A673 (cell line): ENCODE data around the gene PATJ. TPM values are rescaled to one million over a fixed set of nuclear protein-coding genes. Genes with fewer than 3 reads are reported as not detected.
"Not testable (repeated sequence)": the region's sequence is repeated elsewhere in the genome, so short reads cannot be mapped to it uniquely, and the experiment has no call there.

Experiments used
- BruUV-seq: library from RNA; stranded (reverse); fragments of 400-500 nt; replicated peaks from 2 replicates; lab custom pipeline; 2021; lab: Mats Ljungman, UMichigan
- CTCF ChIA-PET: fragments of 300-600 bp; sonication (Branson Sonifier 250); formaldehyde crosslinking; loops from one replicate; lab custom pipeline; 2022; ENCODE audit warnings: antibody characterized with exemption; lab: Charles Lee
- POLR2A ChIA-PET: fragments of 300-600 bp; sonication (Branson Sonifier 250); formaldehyde crosslinking; loops from one replicate; lab custom pipeline; 2022; ENCODE audit warnings: antibody characterized with exemption; ENCODE audit not compliant: low non-redundant PET; lab: Charles Lee
- DNase-seq: peaks from one replicate; pipeline ENCODE4 v3.0.0-alpha.2; 2015; ENCODE audit warnings: low spot score
- H3K27ac ChIP-seq: fragments of 200-600 bp; sonication (generic); 2 replicates; pipeline ENCODE4 v1.5.1; 2016; ENCODE audit warnings: mixed run types, low read depth, mild to moderate bottlenecking, mixed read lengths, antibody characterized with exemption, low read length; ENCODE audit not compliant: poor library complexity, severe bottlenecking
- H3K27me3 ChIP-seq: fragments of 200-600 bp; sonication (generic); replicated peaks from 2 replicates; pipeline ENCODE4 v1.6.1; 2017; ENCODE audit warnings: mixed run types, low read depth, mild to moderate bottlenecking, mixed read lengths, antibody characterized with exemption, low read length; ENCODE audit not compliant: insufficient read depth, poor library complexity
- H3K36me3 ChIP-seq: fragments of 200-600 bp; sonication (generic); 2 replicates; pipeline ENCODE4 v1.6.1; 2016; ENCODE audit warnings: mixed run types, mild to moderate bottlenecking, mixed read lengths, antibody characterized with exemption, low read length; ENCODE audit not compliant: insufficient read depth, poor library complexity, severe bottlenecking
- H3K4me1 ChIP-seq: fragments of 200-600 bp; sonication (generic); 2 replicates; pipeline ENCODE4 v1.6.1; 2017; ENCODE audit warnings: mixed run types, mild to moderate bottlenecking, mixed read lengths, antibody characterized with exemption, low read length; ENCODE audit not compliant: insufficient read depth, poor library complexity, severe bottlenecking
- H3K4me3 ChIP-seq: fragments of 200-600 bp; sonication (generic); 2 replicates; pipeline ENCODE4 v1.5.1; 2016; ENCODE audit warnings: low read depth, mixed run types, mild to moderate bottlenecking, mixed read lengths, low read length; ENCODE audit not compliant: poor library complexity, severe bottlenecking
- H3K9me3 ChIP-seq: fragments of 200-600 bp; sonication (generic); 2 replicates; pipeline ENCODE4 v1.6.1; 2016; ENCODE audit warnings: mixed run types, low read depth, mild to moderate bottlenecking, mixed read lengths, antibody characterized with exemption, low read length; ENCODE audit not compliant: poor library complexity, severe bottlenecking
- EZH2 ChIP-seq: fragments of 200-600 bp; sonication (generic); IDR thresholded peaks from 2 replicates; pipeline ENCODE4 v1.6.1; 2017; ENCODE audit warnings: borderline replicate concordance, low read depth, mild to moderate bottlenecking, mixed read lengths, antibody characterized with exemption, low read length; ENCODE audit not compliant: poor library complexity, severe bottlenecking
- intact Hi-C: fragments of 100-400 bp; cut with micrococcal nuclease; formaldehyde crosslinking; loops from one replicate; pipeline ENCODE4 v1.10.0; 2022; ENCODE audit not compliant: unreplicated experiment
- total RNA-seq: library from RNA; stranded (reverse); gene quantifications from 2 replicates; pipeline ENCODE4 v1.2.3, GENCODE V29; 2021
- TF ChIP-seq, protein P1 (sequence below): fragments of 300-800, 200-600 bp; sonication (generic); conservative IDR thresholded peaks from 2 replicates; pipeline ENCODE4 v1.5.1; 2017; ENCODE audit warnings: low read depth, mild to moderate bottlenecking, antibody characterized with exemption, low read length, moderate library complexity, mixed read lengths

PATJ gene
- total RNA-seq, 1 experiment from 2014 or later = 6.6 TPM

DNA sequence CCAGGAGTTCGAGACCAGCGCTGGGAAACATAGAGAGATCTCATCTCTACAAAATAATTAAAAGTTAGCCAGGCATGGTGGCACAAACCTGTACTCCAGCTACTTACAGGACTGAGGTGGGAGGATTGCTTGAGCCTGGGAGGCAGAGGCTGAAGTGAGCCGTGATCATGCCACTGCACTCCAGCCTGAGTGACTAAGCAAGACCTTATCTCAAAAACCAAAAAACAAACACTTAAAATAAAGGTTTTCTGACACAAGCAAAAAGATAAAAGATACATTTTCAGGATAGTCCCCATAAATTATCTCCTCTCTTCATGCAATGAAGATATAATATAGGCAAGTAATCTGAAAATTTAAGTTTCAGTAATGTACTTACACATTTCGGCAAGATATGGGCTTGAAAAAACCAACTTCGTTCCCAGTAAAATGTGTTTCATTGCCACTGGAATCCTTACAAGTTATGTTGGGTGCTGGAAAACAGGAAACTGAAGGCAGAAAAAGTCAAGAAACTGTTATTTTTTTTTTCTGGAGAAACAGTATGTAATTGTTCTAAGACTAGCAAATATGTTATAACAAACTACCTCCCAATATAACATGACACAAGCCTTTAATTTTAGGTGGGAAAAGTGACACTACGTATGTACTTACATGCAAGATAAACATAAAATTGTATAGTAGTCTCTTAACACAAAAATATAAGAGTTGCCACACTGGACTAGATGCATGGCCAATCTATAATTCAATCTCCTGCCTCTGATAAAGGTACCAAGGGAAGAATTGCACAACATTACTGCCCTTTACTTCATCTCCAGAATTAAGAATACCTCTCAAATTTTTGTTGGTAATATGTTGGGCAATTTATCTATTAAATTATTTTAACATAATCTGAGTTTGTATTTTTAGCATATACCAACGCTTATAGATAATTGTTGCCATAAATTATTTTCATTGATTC, 33.0 kb upstream of the PATJ start:
- no peak for DNase-seq
- BruUV-seq = no TSS peak
- H3K4me3 ChIP-seq = no peak overlapping the region
- no peaks in the 10 kb centered on the region for H3K4me1 ChIP-seq
- POLR2A ChIA-PET = no interaction called here
- intact Hi-C loops = no loop called here
- no peaks in the 10 kb centered on the region for H3K9me3 ChIP-seq
- CTCF ChIA-PET = no interaction called here
- H3K36me3 ChIP-seq = peaks cover 24% of the 10 kb centered on the region
- H3K27me3 ChIP-seq = no peaks in the 10 kb centered on the region
- no peak overlapping the region for H3K27ac ChIP-seq
- no peak for TF ChIP-seq EZH2
- TF ChIP-seq, protein P1, sequence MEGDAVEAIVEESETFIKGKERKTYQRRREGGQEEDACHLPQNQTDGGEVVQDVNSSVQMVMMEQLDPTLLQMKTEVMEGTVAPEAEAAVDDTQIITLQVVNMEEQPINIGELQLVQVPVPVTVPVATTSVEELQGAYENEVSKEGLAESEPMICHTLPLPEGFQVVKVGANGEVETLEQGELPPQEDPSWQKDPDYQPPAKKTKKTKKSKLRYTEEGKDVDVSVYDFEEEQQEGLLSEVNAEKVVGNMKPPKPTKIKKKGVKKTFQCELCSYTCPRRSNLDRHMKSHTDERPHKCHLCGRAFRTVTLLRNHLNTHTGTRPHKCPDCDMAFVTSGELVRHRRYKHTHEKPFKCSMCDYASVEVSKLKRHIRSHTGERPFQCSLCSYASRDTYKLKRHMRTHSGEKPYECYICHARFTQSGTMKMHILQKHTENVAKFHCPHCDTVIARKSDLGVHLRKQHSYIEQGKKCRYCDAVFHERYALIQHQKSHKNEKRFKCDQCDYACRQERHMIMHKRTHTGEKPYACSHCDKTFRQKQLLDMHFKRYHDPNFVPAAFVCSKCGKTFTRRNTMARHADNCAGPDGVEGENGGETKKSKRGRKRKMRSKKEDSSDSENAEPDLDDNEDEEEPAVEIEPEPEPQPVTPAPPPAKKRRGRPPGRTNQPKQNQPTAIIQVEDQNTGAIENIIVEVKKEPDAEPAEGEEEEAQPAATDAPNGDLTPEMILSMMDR = no peak

- ChIA-PET POLR2A (no interaction called here), CTCF (no interaction called here)
- DNase-seq = no peak
- TF ChIP-seq EZH2 = no peak
- no peaks in the 10 kb centered on the region for H3K27me3 ChIP-seq
- no peaks in the 10 kb centered on the region for H3K9me3 ChIP-seq
- no peak overlapping the region for H3K27ac ChIP-seq
- no TSS peak for BruUV-seq
- no peaks in the 10 kb centered on the region for H3K4me1 ChIP-seq
- H3K4me3 ChIP-seq = no peak overlapping the region
- H3K36me3 ChIP-seq = peaks cover 19% of the 10 kb centered on the region
- intact Hi-C loops = no loop called here
Measured at GRCh38 chr1:61709908-61710289, 32.4 kb upstream of the PATJ start.

- DNase-seq, intact Hi-C loops, BruUV-seq, H3K27me3 ChIP-seq, H3K4me1 ChIP-seq, H3K4me3 ChIP-seq, POLR2A ChIA-PET, H3K27ac ChIP-seq, CTCF ChIA-PET, H3K9me3 ChIP-seq: not testable (repeated sequence)
- H3K36me3 ChIP-seq = peaks cover 19% of the 10 kb centered on the region
Measured at GRCh38 chr1:61711257-61711656, 31.0 kb upstream of the PATJ start.

GRCh38 chr1:61711969-61712368, 30.3 kb upstream of the PATJ start:
- POLR2A ChIA-PET = no interaction called here
- intact Hi-C loops = no loop called here
- no peaks in the 10 kb centered on the region for H3K27me3 ChIP-seq

DNA sequence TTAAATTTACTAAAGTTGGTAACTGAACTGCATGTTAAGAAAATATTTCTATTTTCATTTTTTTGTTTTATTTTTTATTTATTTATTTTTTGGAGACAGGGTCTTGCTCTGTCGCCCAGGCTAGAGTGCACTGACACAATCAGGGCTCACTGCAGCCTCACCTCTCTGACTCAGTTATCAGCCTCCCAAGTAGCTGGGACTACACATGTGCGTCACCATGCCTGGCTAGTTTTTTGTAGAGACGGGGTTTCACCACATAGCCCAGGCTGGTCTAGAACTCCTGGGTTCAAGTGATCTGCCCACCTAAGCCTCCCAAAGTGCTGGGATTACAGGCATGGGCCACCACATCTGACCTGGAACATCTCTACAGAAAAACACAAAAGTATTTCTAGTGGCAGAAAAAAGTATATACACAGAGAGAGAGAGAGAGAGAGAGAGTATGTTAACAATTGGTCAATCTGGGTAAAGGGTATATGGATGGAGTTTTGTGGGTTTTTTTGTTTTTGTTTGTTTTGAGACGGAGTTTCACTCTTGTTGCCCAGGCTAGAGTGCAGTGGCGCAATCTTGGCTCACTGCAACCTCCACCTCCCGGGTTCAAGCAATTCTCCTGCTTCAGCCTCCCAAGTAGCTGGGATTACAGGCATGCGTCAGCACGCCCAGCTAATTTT, 23.1 kb upstream of the PATJ start:
- H3K9me3 ChIP-seq, intact Hi-C loops, H3K4me1 ChIP-seq, H3K4me3 ChIP-seq, H3K36me3 ChIP-seq, H3K27me3 ChIP-seq, CTCF ChIA-PET, BruUV-seq, POLR2A ChIA-PET, DNase-seq, H3K27ac ChIP-seq: not testable (repeated sequence)

More at GRCh38 chr1:61711969-61712368, 30.3 kb upstream of the PATJ start:
- DNase-seq = no peak
- no peaks in the 10 kb centered on the region for H3K4me1 ChIP-seq
- H3K27ac ChIP-seq = no peak overlapping the region
- no peaks in the 10 kb centered on the region for H3K9me3 ChIP-seq
- H3K36me3 ChIP-seq = peaks cover 19% of the 10 kb centered on the region
- TF ChIP-seq, protein P1 = no peak
- no peak for TF ChIP-seq EZH2
- no peak overlapping the region for H3K4me3 ChIP-seq
- no TSS peak for BruUV-seq
- CTCF ChIA-PET = no interaction called here
